Hematopoietic multipotent progenitor cell treated with erythropoietin and hydrocortisone succinate and interleukin-3 and kit ligand, for 4 days (in vitro differentiated cells): ENCODE results near the gene RDH8.

Experiments used
- DNase-seq: peaks from one replicate; pipeline ENCODE4 v3.0.0-alpha.2; 2015

The RDH8 gene

DNA sequence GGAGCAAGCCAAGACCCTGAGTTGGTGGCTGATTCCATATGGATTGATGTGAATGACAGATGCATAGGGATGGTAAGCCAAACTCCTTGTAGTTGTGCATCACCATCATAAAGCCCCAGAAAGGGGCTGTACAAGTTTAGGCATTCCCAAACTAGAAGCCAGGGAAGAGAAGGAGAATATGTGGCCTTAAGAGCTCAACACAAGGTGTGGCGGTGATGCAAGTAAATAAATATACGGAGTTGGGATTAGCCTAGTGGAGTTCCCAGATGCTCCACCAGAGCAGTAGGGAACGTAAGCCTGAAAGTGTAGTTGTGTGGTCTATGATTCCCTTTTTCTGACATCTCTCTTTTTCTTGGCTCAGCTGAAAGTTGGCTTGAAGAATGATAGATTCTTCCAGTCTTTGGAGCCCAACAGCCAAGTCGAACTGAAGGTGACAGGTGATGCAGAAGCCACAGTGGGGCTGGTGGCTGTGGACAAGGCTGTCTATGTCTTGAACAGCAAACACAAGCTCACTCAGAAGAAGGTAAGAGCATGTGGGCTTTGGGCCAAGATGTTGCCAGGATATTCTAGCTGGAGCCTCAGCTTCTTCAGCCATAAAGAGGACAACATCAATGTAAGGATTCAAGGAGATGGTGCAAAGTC is 30.1 kb downstream of the RDH8 start:
- DNase-seq, result peak; percentile 15

DNA sequence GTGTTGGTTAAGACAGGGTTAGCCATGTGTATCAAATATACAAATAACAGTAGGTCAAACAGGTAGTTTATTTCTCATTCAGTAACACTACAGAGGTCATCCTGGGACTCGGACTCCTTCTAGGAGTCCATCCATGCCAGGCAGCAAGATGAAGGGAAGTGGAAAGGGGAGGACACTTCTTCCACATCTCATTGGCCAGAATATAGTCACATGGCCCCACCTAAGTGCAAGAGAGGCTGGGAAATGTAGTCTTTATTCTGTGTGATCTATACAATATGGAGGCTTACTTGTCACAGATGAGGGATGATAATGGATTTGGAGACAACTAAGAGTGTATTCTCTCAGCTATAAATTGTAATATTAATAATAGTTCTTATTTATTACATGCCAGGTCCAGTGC is 31.1 kb downstream of the RDH8 start:
- DNase-seq, result no peak

DNA sequence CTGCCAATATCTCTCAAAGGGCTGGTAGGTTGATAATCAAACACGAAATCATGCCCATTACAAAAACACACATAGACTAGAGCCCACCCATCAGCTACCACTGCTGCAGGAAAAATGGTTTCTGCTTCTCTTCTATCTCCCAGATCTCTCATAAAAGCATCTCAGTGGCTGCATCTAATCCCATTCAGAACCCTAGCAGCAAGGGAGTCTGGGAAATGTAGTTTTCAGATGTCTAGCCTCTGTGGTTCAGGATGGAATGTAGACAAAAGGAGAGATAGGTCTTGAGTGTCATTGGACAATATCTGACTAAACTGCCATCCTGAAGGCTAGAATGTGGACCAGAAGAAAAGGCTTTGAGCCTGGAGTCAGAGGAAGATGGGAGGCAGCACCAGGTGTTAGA is 32.1 kb downstream of the RDH8 start:
- no peak for DNase-seq

DNA sequence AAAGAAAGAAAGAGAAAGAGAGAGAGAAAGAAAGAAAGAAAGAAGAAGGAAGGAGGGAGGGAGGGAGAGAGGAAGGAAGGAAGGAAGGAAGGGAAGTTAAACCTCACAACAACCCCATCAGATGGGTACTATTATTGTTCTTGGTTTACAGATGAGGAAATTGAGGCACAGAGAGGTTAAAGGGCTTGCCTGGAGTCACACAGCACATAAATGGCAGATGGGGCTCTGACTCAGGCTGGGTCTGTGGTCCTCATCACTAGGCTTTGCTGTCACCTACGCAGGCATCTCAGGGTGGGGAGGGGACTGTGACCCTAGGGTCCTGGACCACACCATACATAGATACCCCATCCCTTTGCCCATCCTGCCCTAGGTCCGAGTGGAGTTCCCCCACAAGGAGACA is 36.3 kb downstream of the RDH8 start:
- no peak for DNase-seq

DNA sequence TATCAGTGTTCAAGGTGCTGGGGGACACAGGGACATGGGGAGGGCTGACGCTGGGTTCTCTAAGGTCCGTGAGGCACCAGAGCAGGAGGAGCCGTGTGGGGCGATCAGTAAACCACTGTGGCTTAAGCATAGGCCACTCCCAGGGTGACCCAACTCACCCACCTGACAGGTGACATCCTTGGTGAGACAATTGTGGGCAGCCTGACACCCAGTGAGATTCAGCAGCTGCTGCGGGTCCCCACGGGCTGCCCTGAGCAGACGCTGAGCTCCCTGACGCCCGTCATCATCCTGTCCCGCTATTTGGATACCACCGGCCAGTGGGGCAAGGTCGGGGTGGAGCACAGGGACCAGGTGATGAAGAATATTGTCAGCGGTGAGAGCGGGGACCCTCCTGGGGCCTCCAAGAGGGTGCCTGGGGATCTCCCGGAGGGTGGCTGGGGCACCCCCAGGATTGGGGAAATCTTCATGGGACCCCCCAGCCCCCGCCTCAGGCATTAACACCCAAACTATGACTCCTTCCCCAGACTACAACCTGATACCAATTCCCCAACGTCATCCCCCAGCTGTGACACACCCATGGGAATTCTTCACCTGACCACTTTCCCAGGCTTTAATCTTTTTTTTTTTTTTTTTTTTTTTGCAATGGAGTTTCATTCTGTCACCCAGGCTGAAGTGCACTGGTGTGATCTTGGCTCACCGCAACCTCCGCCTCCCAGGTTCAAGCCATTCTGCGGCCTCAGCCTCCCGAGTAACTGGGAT is 39.5 kb downstream of the RDH8 start:
- no peak for DNase-seq

DNA sequence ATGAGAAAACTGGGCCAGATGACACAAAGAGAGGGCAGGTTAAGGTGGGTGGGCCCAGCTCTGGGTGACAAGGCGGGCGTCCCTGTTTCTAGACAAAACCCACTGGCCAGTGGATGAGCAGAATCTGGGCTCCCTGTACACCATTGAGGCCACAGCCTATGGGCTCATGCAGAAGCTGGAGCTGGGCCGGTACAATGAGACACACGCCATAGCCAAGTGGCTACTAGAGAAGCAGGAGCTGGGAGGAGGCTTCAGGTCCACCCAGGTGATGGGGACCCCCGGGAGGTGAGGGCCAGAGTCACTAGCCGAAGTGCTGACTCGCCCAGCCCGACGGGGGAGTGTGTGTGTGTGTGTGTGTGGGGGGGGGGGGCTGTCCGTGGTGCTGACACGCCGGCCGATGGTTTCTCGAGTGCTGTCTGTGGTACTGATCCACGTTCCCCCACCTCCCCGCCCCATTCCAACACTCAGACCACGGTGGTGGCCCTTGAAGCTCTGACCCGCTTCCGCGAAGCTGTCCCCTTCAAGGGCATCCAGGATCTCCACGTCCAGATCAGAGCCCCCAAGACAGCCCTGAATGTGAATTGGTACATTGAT is 48.5 kb downstream of the RDH8 start:
- peak; percentile 60 for DNase-seq

DNA sequence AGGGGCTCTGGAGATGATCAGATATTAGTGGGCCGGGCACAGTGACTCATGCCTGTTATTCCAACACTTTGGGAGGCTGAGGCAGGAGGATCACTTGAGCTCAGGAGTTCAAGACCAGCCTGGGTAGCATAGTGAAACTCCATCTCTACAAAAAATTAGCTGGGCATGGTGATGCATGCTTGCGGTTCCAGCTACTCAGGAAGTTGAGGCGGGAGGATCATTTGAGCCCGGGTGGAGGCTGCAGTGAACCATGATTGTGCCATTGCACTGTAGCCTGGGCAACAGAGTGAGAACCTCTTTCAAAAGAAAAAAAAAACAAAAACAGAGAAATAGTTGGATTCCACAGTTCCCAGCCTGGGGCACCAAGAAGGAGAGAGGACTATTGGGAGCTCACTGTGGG is 54.9 kb downstream of the RDH8 start:
- DNase-seq, result no peak

DNA sequence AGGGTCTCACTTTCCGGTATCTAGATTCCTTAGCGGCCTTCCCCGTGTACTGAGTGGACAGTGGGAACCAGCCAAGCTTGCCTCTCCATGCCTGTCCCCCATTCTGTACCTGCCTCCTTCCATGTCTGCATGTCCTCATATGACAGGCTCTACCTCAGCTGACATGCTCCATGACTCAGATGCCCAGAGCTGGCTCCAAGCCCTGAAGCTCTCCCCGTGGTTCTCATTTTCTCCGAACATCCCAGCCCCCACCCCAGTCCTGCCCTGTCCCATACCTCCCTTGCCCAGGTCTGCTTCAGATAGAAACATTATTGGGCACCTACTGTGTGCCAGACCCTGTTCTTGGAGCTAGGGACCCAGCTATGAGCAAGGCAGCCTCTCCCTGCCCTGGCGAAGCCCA is 55.8 kb downstream of the RDH8 start:
- no peak for DNase-seq

DNA sequence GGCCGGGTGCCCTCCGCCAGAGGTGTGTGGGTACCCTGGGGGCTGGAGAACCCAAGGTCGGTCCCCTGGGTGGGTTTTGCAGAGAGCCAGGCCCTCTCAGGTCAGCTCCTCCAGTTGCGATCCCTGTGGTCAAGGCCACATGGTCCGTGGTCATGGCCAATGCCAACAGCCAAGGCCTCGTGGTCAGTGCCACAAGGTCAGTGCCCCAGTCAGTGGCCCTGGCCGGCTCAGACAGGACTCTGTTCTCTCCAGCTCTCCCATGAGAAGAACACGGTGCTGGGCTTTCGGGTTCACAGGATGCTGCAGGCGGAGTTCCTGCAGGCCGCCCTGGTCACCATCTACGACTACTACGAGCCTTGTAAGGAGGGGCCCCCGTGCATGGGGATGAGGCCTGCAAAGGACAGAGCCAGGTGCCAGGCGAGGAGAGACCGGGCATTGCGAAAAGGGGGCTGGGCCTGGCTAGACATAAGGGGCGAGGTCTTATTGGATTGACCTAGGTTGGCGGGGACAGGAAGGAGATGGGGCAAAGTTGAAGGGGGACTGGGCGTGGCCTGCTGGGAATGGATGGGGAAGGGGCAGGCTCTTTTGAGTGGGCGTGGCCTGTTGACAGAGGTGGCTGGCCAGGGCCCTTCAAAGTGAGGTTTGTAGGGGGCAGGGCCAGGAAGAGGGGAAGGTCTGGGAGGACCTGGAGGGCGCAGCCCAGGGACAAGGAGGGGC is 57.6 kb downstream of the RDH8 start:
- no peak for DNase-seq
